Pancreas (tissue), 10 donors: ENCODE data around the gene CBX4. TPM values are rescaled to one million over a fixed set of nuclear protein-coding genes. Genes with fewer than 3 reads are reported as not detected.

Experiments
- ATAC-seq, 4 donors: fragments of 200-7000 bp; cut with Tn5 transposase; one replicate each; pipeline versions ENCODE4 v1.8.0 to v1.9.1; 2020; ENCODE audit warnings: mild to moderate bottlenecking in 4 of 4, moderate library complexity in 4 of 4
- DNase-seq, 6 donors: peaks; one replicate each; pipeline ENCODE4 v3.0.0-alpha.2; 2020
- FAIRE-seq: peaks from 2 replicates; lab custom pipeline; 2012; peaks lifted over from hg19 to GRCh38; lab: Jason Lieb, UNC
- H3K27ac ChIP-seq, 4 donors: fragments of 200-600 bp; sonication (generic); 1 replicate in 3 of 4; 2 replicates in 1 of 4; pipeline versions ENCODE4 v1.5.0 to v1.8.0; 2020
- H3K27me3 ChIP-seq, 4 donors: fragments of 200-600 bp; one replicate each; pipeline ENCODE4 v1.8.0; 2021
- H3K36me3 ChIP-seq, 3 donors: fragments of 200-600 bp; sonication (generic) in 1 of 3; one replicate each; pipeline versions ENCODE4 v1.5.0 to v1.8.0; 2020 to 2021
- H3K4me1 ChIP-seq, 3 donors: fragments of 200-600 bp; one replicate each; pipeline ENCODE4 v1.8.0; 2021
- H3K4me3 ChIP-seq, 4 donors: fragments of 200-600 bp; sonication (generic) in 2 of 4; one replicate each; pipeline versions ENCODE4 v1.5.0 to v1.8.0; 2020 to 2021
- H3K9me3 ChIP-seq, 4 donors: fragments of 200-600 bp; one replicate each; pipeline ENCODE4 v1.8.0; 2021
- CTCF ChIP-seq, 4 donors: fragments of 200-600 bp; sonication (generic) in 3 of 4; IDR thresholded peaks; one replicate each; pipeline versions ENCODE4 v1.5.0 to v1.8.0; 2021; ENCODE audit warnings: antibody characterized with exemption in 4 of 4
- WGBS, 2 donors: extraction: QIAGEN DNeasy Blood & Tissue Kit; methylation state at CpG; one replicate each; pipeline ENCODE4 v1.1.7; 2013; 5-methylcytosine and 5-hydroxymethylcytosine counted together
- intact Hi-C, 3 donors: fragments of 100-400 bp; cut with DNase I; formaldehyde crosslinking; loops; one replicate each; pipeline versions ENCODE4 v1.11.1 to v1.14.2; 2022
- polyA plus RNA-seq, 2 donors: library from polyadenylated mRNA; stranded (reverse); fragments of 200-250 nt; gene quantifications; one replicate each; pipeline ENCODE4 v1.2.3, GENCODE V29; 2013
- total RNA-seq, 6 donors: library from RNA; stranded (reverse); fragmentation: NEBNext Ultra II Directional in 4 of 6; extraction: Animal tissue kit (Norgen Biotek cat#: 25700) in 4 of 6; gene quantifications; one replicate each; pipeline versions ENCODE4 v1.2.1 to v1.2.4, GENCODE V29; 2021 to 2023
- donor health status: healthy with polysubstance abuse.
- donor health status: DM: no; HTN: no; CAD: no; lungs with moderate emphysema.
- donor health status: DM: no; HTN: no; CAD: no.
- donor health status: control.
- donor health status: control.
- donor health status: Bipolar disorder and iron deficiency.
- donor health status: DM: yes; HTN: yes; CAD: no.
- donor health status: DM: no; HTN: no; CAD: no.
- donor health status: DM: no; HTN: no; CAD: no.
- donor health status: DM: yes; HTN: yes; CAD: no.

CBX4 gene
- total and polyA plus RNA-seq, 8 donors: 11.1 to 42.4 (median 18.0) TPM

GRCh38 chr17:79826204-79826680 lies 13.0 kb downstream of the CBX4 start:
- Histone ChIP-seq H3K27ac (no peak overlapping the region), H3K4me1 (peaks cover 8 to 16% (median 8%) of the 10 kb centered on the region in 3 donors), H3K9me3 (no peaks in the 10 kb centered on the region), H3K27me3 (no peaks in the 10 kb centered on the region), H3K36me3 (no peaks in the 10 kb centered on the region), H3K4me3 (no peak overlapping the region)
- intact Hi-C loops: no loop called here
- FAIRE-seq: no peak
- no peak for DNase-seq
- ATAC-seq: peak in 2 of 4 donors; percentile 15 to 33
- TF ChIP-seq CTCF (IDR thresholded peaks at IDR 0.05): no peak
- WGBS, 2 donors: 80 to 85% methylated on average over 11 of the region's 11 CpGs

GRCh38 chr17:79825580-79825921 lies 13.7 kb downstream of the CBX4 start:
- WGBS, 2 donors: 97 to 98% methylated on average over 5 of the region's 5 CpGs
- Histone ChIP-seq H3K9me3 (no peaks in the 10 kb centered on the region), H3K4me3 (no peak overlapping the region), H3K36me3 (no peaks in the 10 kb centered on the region), H3K27ac (no peak overlapping the region), H3K27me3 (no peaks in the 10 kb centered on the region), H3K4me1 (peaks cover 1 to 10% (median 6%) of the 10 kb centered on the region in 3 donors)
- FAIRE-seq (no peak), ATAC-seq (no peak), DNase-seq (no peak)
- intact Hi-C loops: no loop called here
- no peak for TF ChIP-seq CTCF (IDR thresholded peaks at IDR 0.05)

GRCh38 chr17:79824893-79825579 lies 14.2 kb downstream of the CBX4 start:
- no peak for FAIRE-seq
- H3K4me3 ChIP-seq: no peak overlapping the region
- no peak overlapping the region for H3K27ac ChIP-seq
- no peak for TF ChIP-seq CTCF (IDR thresholded peaks at IDR 0.05)
- no peaks in the 10 kb centered on the region for H3K27me3 ChIP-seq
- DNase-seq: no peak
- H3K4me1 ChIP-seq: peaks cover 0 to 10% (median 6%) of the 10 kb centered on the region in 3 donors
- peak in 3 of 4 donors; percentile 35 to 68 (median 37) for ATAC-seq
- intact Hi-C loops: no loop called here
- 44 to 45% methylated on average over 6 of the region's 6 CpGs for WGBS, 2 donors
- no peaks in the 10 kb centered on the region for H3K36me3 ChIP-seq
- no peaks in the 10 kb centered on the region for H3K9me3 ChIP-seq

GRCh38 chr17:79824234-79824633 lies 15.0 kb downstream of the CBX4 start:
- FAIRE-seq: no peak
- H3K36me3 ChIP-seq: no peaks in the 10 kb centered on the region
- WGBS, 2 donors: 95% methylated on average over 17 of the region's 17 CpGs
- DNase-seq: no peak
- no peak overlapping the region for H3K4me3 ChIP-seq
- ATAC-seq: no peak
- peaks cover 0 to 3% (median 2%) of the 10 kb centered on the region in 3 donors for H3K4me1 ChIP-seq
- no peaks in the 10 kb centered on the region for H3K27me3 ChIP-seq
- H3K9me3 ChIP-seq: no peaks in the 10 kb centered on the region
- no peak for TF ChIP-seq CTCF (IDR thresholded peaks at IDR 0.05)
- intact Hi-C loops: no loop called here
- no peak overlapping the region for H3K27ac ChIP-seq

- no peak for DNase-seq
- Histone ChIP-seq H3K9me3 (no peaks in the 10 kb centered on the region), H3K4me1 (no peaks in the 10 kb centered on the region), H3K4me3 (no peak overlapping the region), H3K27ac (no peak overlapping the region), H3K27me3 (no peaks in the 10 kb centered on the region), H3K36me3 (no peaks in the 10 kb centered on the region)
- no peak for ATAC-seq
- no peak for TF ChIP-seq CTCF (IDR thresholded peaks at IDR 0.05)
- FAIRE-seq: no peak
- WGBS, 2 donors: 95% methylated on average over 17 of the region's 17 CpGs
- intact Hi-C loops: no loop called here
Measured at GRCh38 chr17:79822583-79823124, 16.6 kb downstream of the CBX4 start.
